ENCODE data around the gene TBC1D22A. TPM values are rescaled to one million over a fixed set of nuclear protein-coding genes. Genes with fewer than 3 reads are reported as not detected.

TBC1D22A gene
- total RNA-seq, 2 donors from 2014 or later, result 28.9 to 31.3 TPM

DNA sequence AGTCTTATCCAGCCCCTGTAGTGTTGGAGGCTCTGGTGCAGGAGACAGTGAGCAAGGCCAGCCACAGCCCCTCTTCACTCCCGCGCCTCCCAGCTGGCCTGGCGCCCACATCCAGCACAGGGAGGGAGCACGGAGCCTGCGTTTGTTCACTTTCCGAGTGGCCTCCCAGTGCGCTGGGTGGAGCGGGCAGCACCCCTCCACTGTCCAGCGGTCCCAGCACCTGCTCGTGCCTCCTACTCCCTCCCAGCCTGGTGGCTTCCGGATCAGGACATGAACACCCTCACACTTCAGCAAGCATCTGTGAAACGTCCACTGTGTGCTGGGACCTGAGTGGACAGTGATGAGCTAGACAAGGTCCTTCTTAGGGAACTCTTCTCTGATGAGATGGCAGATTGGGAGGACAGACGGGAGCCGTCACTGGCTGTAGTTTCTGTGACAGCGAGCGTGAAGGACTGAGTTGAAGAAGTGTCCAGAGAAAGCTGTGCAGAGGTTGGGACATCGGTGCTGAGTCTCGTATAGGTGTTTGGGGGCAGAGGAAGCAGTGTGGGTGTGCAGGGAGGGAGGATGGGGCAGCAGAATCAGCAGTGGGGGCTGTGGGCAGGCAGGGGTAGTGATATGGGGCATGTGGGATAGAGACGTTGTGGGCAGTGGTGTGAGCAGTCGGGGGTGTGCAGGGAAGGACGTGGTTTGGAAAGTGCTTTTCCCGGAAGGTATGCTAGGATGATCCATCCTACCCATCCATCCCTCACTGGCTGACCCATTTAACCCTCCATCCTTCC is 256.8 kb downstream of the TBC1D22A start:
- H3K27ac ChIP-seq, result no peak overlapping the region
- no peaks in the 10 kb centered on the region for H3K4me1 ChIP-seq (ENCODE audit: control insufficient read depth in 1 of 2, low read depth in 2 of 2)
- no peak overlapping the region for H3K4me3 ChIP-seq
- H3K27me3 ChIP-seq (replicated peaks; ENCODE audit: insufficient read depth), result no peaks in the 10 kb centered on the region
- ATAC-seq (ENCODE audit: insufficient number of reproducible peaks, low FRiP score, low read depth) (no peak), DNase-seq (ENCODE audit: low spot score) (no peak)
- H3K36me3 ChIP-seq, result no peaks in the 10 kb centered on the region
- TF ChIP-seq, protein P1, sequence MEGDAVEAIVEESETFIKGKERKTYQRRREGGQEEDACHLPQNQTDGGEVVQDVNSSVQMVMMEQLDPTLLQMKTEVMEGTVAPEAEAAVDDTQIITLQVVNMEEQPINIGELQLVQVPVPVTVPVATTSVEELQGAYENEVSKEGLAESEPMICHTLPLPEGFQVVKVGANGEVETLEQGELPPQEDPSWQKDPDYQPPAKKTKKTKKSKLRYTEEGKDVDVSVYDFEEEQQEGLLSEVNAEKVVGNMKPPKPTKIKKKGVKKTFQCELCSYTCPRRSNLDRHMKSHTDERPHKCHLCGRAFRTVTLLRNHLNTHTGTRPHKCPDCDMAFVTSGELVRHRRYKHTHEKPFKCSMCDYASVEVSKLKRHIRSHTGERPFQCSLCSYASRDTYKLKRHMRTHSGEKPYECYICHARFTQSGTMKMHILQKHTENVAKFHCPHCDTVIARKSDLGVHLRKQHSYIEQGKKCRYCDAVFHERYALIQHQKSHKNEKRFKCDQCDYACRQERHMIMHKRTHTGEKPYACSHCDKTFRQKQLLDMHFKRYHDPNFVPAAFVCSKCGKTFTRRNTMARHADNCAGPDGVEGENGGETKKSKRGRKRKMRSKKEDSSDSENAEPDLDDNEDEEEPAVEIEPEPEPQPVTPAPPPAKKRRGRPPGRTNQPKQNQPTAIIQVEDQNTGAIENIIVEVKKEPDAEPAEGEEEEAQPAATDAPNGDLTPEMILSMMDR (IDR thresholded peaks at IDR 0.05), result no peak
- no peaks in the 10 kb centered on the region for H3K9me3 ChIP-seq

DNA sequence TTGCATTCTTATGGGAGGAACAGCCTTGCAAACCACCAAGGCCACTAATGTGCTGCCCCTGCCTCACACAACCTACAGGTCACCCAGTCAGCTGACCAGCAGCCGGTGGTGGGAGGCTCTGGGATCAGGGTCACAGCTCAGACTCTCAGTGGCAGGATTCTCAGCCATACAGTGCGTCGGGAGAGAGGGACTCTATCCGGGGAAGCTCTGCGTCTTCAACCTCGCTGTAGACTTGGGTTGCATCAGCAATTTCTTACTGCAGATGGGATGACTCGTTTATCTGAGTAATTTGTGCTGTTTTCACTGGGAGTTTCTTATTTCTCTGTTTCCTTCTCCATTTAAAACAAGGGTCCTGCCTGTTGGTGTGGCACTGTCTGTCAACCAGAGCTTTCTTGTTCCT is 257.7 kb downstream of the TBC1D22A start:
- Histone ChIP-seq H3K4me3 (no peak overlapping the region), H3K9me3 (no peaks in the 10 kb centered on the region), H3K36me3 (no peaks in the 10 kb centered on the region), H3K27me3 (replicated peaks; ENCODE audit: insufficient read depth) (no peaks in the 10 kb centered on the region), H3K27ac (no peak overlapping the region), H3K4me1 (ENCODE audit: control insufficient read depth in 1 of 2, low read depth in 2 of 2) (no peaks in the 10 kb centered on the region)
- DNase-seq (ENCODE audit: low spot score) (no peak), ATAC-seq (ENCODE audit: insufficient number of reproducible peaks, low FRiP score, low read depth) (no peak)
- TF ChIP-seq, protein P1 (IDR thresholded peaks at IDR 0.05), result no peak

DNA sequence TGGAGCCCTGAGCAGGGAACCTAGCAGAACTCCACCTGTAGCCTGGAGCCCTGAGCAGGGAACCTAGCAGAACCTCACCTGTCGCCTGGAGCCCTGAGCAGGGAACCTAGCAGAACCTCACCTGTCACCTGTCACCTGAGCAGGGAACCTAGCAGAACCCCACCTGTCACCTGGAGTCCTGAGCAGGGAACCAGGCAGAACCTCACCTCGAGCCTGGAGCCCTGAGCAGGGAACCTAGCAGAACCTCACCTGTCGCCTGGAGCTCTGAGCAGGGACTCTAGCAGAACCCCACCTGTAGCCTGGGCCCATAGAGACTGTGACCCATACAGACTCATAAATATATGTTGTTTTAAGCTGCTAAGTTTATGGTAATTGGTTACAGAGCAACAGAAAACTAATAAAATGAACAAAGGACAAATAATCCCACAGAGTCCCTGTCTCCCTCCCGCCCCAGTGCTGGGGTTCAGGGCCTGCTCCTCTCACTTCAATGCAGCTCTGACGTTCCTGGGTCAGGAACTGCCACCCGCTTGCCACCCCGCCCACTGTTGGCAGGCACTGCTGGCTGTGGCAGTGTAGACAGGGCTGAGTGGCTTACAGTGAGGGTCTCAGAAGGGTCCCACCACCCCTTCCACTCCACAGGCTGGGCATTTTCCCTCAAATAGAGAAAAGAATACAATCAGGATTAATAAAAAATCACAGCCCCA is 259.1 kb downstream of the TBC1D22A start:
- Histone ChIP-seq H3K27ac (no peak overlapping the region), H3K36me3 (no peaks in the 10 kb centered on the region), H3K9me3 (no peaks in the 10 kb centered on the region), H3K27me3 (replicated peaks; ENCODE audit: insufficient read depth) (no peaks in the 10 kb centered on the region), H3K4me1 (ENCODE audit: control insufficient read depth in 1 of 2, low read depth in 2 of 2) (no peaks in the 10 kb centered on the region), H3K4me3 (no peak overlapping the region)
- TF ChIP-seq, protein P1 (IDR thresholded peaks at IDR 0.05), result no peak
- ATAC-seq (ENCODE audit: insufficient number of reproducible peaks, low FRiP score, low read depth), result no peak
- DNase-seq (ENCODE audit: low spot score), result no peak

DNA sequence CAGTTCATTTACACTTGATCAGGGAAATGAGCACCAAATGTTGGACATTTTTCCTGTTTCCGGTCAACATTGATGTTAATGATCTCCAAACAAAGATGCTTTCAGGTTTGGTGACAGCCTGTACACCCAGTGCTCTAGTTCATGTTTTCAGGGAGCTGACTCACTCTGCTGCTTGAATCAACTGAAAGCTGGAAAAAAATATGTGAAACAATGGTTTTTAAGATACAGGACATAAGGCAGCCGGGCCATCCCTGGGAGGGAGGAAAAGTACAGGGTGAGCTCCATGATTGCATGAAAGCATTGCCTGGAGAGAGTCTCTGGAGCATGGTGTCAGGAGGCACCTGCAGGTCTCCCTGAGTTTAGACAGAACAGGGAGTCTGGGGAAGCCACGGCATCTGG is 259.6 kb downstream of the TBC1D22A start:
- H3K27me3 ChIP-seq (replicated peaks; ENCODE audit: insufficient read depth), result no peaks in the 10 kb centered on the region
- no peak overlapping the region for H3K4me3 ChIP-seq
- H3K9me3 ChIP-seq, result no peaks in the 10 kb centered on the region
- DNase-seq (ENCODE audit: low spot score), result no peak
- no peak overlapping the region for H3K27ac ChIP-seq
- H3K36me3 ChIP-seq, result no peaks in the 10 kb centered on the region
- no peaks in the 10 kb centered on the region for H3K4me1 ChIP-seq (ENCODE audit: control insufficient read depth in 1 of 2, low read depth in 2 of 2)
- TF ChIP-seq, protein P1 (IDR thresholded peaks at IDR 0.05), result no peak
- no peak for ATAC-seq (ENCODE audit: insufficient number of reproducible peaks, low FRiP score, low read depth)

DNA sequence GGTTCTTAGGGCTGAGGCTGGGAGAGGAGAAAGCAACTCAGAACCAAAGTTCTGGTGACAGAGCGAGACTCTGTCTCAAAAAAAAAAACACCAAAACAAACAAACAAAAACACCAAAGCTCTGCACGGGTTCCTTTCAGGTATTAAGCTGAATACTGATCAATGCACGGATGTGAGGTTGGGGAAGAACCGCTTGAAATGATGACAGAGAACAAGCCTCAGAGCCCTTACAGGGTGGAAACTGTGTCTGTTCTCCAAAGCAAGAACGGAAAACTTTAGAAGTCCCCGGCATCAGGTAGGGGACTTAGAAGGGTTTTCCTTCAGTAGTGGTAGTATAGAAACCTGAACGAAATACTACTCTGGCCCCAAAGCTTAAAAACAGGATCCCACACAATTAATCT is 260.0 kb downstream of the TBC1D22A start:
- no peak for DNase-seq (ENCODE audit: low spot score)
- Histone ChIP-seq H3K4me1 (ENCODE audit: control insufficient read depth in 1 of 2, low read depth in 2 of 2) (no peaks in the 10 kb centered on the region), H3K27me3 (replicated peaks; ENCODE audit: insufficient read depth) (no peaks in the 10 kb centered on the region), H3K9me3 (no peaks in the 10 kb centered on the region), H3K4me3 (no peak overlapping the region), H3K36me3 (no peaks in the 10 kb centered on the region), H3K27ac (no peak overlapping the region)
- TF ChIP-seq, protein P1 (IDR thresholded peaks at IDR 0.05), result no peak
- ATAC-seq (ENCODE audit: insufficient number of reproducible peaks, low FRiP score, low read depth), result no peak
